ENCODE measurements around the gene TFEB.

DNA sequence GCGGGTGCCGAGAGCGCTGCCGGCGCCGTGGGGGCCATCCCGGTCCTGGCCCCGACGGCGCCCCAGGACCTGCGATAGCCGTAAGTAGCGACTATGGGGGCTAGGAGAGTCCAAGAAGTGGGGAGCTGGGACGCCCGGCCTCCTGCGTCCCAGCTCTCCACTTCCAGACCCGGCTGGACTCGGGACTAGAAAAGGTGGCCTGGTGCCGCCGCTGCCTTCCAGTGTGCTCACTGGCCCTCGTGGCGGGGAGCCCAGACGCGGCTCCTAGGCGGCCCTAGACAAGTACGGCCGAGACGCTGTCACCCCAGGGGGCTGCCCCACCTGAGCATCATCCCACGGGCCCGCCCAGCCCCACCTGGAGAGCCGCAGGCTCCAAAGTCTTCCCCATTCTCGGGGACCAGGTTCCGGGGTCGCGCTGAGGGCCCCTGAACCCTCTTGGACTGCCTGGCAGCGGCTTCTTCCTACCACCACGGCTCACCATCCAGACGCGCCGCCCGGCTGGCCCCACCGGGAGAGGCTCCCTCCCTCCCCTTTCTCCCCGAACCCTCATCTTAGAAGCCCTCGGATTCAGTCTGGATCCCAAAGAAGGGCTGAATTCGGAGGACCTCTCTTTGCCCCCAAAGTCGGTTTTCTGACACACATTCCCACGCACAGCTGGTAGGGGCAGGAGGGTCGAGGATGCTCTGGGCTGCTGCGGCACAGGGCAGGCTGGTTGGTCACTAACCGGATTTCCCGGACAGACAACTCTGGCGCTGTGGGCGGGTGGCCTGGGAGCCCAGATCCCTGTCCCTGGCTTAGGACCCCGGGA, 98.0 kb downstream of the TFEB start:
- TF ChIP-seq, protein P1, sequence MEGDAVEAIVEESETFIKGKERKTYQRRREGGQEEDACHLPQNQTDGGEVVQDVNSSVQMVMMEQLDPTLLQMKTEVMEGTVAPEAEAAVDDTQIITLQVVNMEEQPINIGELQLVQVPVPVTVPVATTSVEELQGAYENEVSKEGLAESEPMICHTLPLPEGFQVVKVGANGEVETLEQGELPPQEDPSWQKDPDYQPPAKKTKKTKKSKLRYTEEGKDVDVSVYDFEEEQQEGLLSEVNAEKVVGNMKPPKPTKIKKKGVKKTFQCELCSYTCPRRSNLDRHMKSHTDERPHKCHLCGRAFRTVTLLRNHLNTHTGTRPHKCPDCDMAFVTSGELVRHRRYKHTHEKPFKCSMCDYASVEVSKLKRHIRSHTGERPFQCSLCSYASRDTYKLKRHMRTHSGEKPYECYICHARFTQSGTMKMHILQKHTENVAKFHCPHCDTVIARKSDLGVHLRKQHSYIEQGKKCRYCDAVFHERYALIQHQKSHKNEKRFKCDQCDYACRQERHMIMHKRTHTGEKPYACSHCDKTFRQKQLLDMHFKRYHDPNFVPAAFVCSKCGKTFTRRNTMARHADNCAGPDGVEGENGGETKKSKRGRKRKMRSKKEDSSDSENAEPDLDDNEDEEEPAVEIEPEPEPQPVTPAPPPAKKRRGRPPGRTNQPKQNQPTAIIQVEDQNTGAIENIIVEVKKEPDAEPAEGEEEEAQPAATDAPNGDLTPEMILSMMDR (IDR thresholded peaks at IDR 0.05) = no peak
- no peak for TF ChIP-seq ZFX (IDR thresholded peaks at IDR 0.05; ENCODE audit: borderline replicate concordance)

All from 22Rv1 (cell line).